H9 (cell line): Measurements from ENCODE around the gene TRPC6. TPM values are rescaled to one million over a fixed set of nuclear protein-coding genes. Genes with fewer than 3 reads are reported as not detected.

Experiments
- DNase-seq: peaks from one replicate; pipeline ENCODE4 v3.0.0-alpha.2; 2017
- H2AFZ ChIP-seq: one replicate; pipeline ENCODE4 v1.6.1; 2013; ENCODE audit warnings: mild to moderate bottlenecking, low read length, control low read depth, moderate library complexity
- H2AK5ac ChIP-seq: 2 replicates; pipeline ENCODE4 v1.6.1; 2013; ENCODE audit warnings: low read length, control low read depth, mixed read lengths; ENCODE audit not compliant: insufficient read length
- H2BK120ac ChIP-seq: one replicate; pipeline ENCODE4 v1.6.1; 2013; ENCODE audit warnings: low read depth, mild to moderate bottlenecking, low read length, control low read depth, inconsistent platforms; ENCODE audit not compliant: poor library complexity, severe bottlenecking
- H2BK12ac ChIP-seq: 2 replicates; pipeline ENCODE4 v1.6.1; 2013; ENCODE audit warnings: low read length, control low read depth, mixed read lengths, low read depth; ENCODE audit not compliant: insufficient read length
- H2BK15ac ChIP-seq: 2 replicates; pipeline ENCODE4 v1.6.1; 2013; ENCODE audit warnings: low read depth, low read length, control low read depth
- H2BK20ac ChIP-seq: one replicate; pipeline ENCODE4 v1.6.1; 2013; ENCODE audit warnings: low read depth, mild to moderate bottlenecking, low read length, control low read depth, inconsistent platforms; ENCODE audit not compliant: poor library complexity, severe bottlenecking
- H2BK5ac ChIP-seq: 2 replicates; pipeline ENCODE4 v1.6.1; 2013; ENCODE audit warnings: low read length, control low read depth, mixed read lengths; ENCODE audit not compliant: insufficient read length
- H3K14ac ChIP-seq: 2 replicates; pipeline ENCODE4 v1.6.1; 2013; ENCODE audit warnings: low read length, control low read depth; ENCODE audit not compliant: insufficient read depth
- H3K18ac ChIP-seq: 2 replicates; pipeline ENCODE4 v1.6.1; 2013; ENCODE audit warnings: low read depth, mild to moderate bottlenecking, mixed read lengths, low read length, control low read depth; ENCODE audit not compliant: insufficient read length
- H3K23ac ChIP-seq: 2 replicates; pipeline ENCODE4 v1.6.1; 2013; ENCODE audit warnings: low read length, control low read depth, mixed read lengths, low read depth; ENCODE audit not compliant: insufficient read length
- H3K23me2 ChIP-seq: 2 replicates; pipeline ENCODE4 v1.6.1; 2013; ENCODE audit warnings: low read depth, mild to moderate bottlenecking, mixed read lengths, low read length, control low read depth; ENCODE audit not compliant: insufficient read length, poor library complexity, severe bottlenecking
- H3K27ac ChIP-seq: 2 replicates; pipeline ENCODE4 v1.5.1; 2013; ENCODE audit warnings: low read length, control low read depth, mixed read lengths, low read depth; ENCODE audit not compliant: insufficient read length
- H3K27me3 ChIP-seq: 2 replicates; pipeline ENCODE4 v1.6.1; 2013; ENCODE audit warnings: low read length, control low read depth, inconsistent platforms; ENCODE audit not compliant: insufficient read depth
- H3K4ac ChIP-seq: 2 replicates; pipeline ENCODE4 v1.6.1; 2013; ENCODE audit warnings: low read depth, mild to moderate bottlenecking, control low read depth, inconsistent platforms, low read length, moderate library complexity
- H3K4me1 ChIP-seq: 2 replicates; pipeline ENCODE4 v1.6.1; 2013; ENCODE audit warnings: low read length, control low read depth, inconsistent platforms; ENCODE audit not compliant: insufficient read depth
- H3K4me2 ChIP-seq: 2 replicates; pipeline ENCODE4 v1.6.1; 2013; ENCODE audit warnings: low read length, control low read depth, mixed read lengths; ENCODE audit not compliant: insufficient read length, insufficient read depth
- H3K56ac ChIP-seq: 2 replicates; pipeline ENCODE4 v1.6.1; 2013; ENCODE audit warnings: low read depth, mild to moderate bottlenecking, mixed read lengths, low read length, control low read depth; ENCODE audit not compliant: insufficient read length
- H3K79me1 ChIP-seq: 2 replicates; pipeline ENCODE4 v1.6.1; 2013; ENCODE audit warnings: low read depth, mild to moderate bottlenecking, moderate library complexity, low read length, control low read depth, inconsistent platforms; ENCODE audit not compliant: insufficient read depth, poor library complexity, severe bottlenecking
- H3K79me2 ChIP-seq: 2 replicates; pipeline ENCODE4 v1.6.1; 2013; ENCODE audit warnings: low read length, control low read depth, inconsistent platforms; ENCODE audit not compliant: insufficient read depth
- H3K9ac ChIP-seq: 2 replicates; pipeline ENCODE4 v1.6.1; 2013; ENCODE audit warnings: low read length, control low read depth, mixed read lengths; ENCODE audit not compliant: insufficient read length; ENCODE audit errors: extremely low read depth
- H3K9me3 ChIP-seq: one replicate; pipeline ENCODE4 v1.6.1; 2013; ENCODE audit warnings: low read depth, low read length, inconsistent platforms; ENCODE audit not compliant: control insufficient read depth
- H3T11ph ChIP-seq: one replicate; pipeline ENCODE4 v1.6.1; 2013; ENCODE audit warnings: mild to moderate bottlenecking, low read length, control low read depth, inconsistent platforms
- H4K20me1 ChIP-seq: one replicate; pipeline ENCODE4 v1.6.1; 2013; ENCODE audit not compliant: control insufficient read depth, insufficient read length, insufficient read depth
- H4K5ac ChIP-seq: 2 replicates; pipeline ENCODE4 v1.6.1; 2013; ENCODE audit warnings: low read depth, mild to moderate bottlenecking, mixed read lengths, low read length, control low read depth; ENCODE audit not compliant: insufficient read length
- H4K8ac ChIP-seq: replicated peaks from 2 replicates; pipeline ENCODE4 v1.6.1; 2013; ENCODE audit warnings: low read length, control low read depth, mixed read lengths, low read depth; ENCODE audit not compliant: insufficient read length
- H4K91ac ChIP-seq: 2 replicates; pipeline ENCODE4 v1.6.1; 2013; ENCODE audit warnings: low read depth, mild to moderate bottlenecking, moderate library complexity, mixed read lengths, low read length, control low read depth; ENCODE audit not compliant: insufficient read length
- H3K27ac Mint-ChIP-seq, 3 experiments: 2 replicates in 2 of 3; 3 replicates in 1 of 3; pipeline ENCODE4 v1.8.0; 2020 to 2021; ENCODE audit warnings: mixed read lengths in 3 of 3, mild to moderate bottlenecking in 1 of 3, moderate library complexity in 1 of 3
- H3K27me3 Mint-ChIP-seq: 2 replicates; pipeline ENCODE4 v1.8.0; 2021; ENCODE audit warnings: low read depth, mild to moderate bottlenecking, moderate library complexity, mixed read lengths
- H3K36me3 Mint-ChIP-seq, 3 experiments: 2 replicates in 2 of 3; 3 replicates in 1 of 3; pipeline ENCODE4 v1.8.0; 2020 to 2021; ENCODE audit warnings: low read depth in 3 of 3, mixed read lengths in 3 of 3; ENCODE audit not compliant: insufficient read depth in 1 of 3
- H3K4me1 Mint-ChIP-seq, 2 experiments: 2 replicates each; pipeline ENCODE4 v1.8.0; 2020; ENCODE audit warnings: mixed read lengths in 2 of 2
- H3K4me3 Mint-ChIP-seq, 2 experiments: 2 replicates in 1 of 2; 3 replicates in 1 of 2; pipeline ENCODE4 v1.8.0; 2020 to 2021; ENCODE audit warnings: mild to moderate bottlenecking in 2 of 2, mixed read lengths in 2 of 2, moderate library complexity in 1 of 2
- H3K9me3 Mint-ChIP-seq, 2 experiments: 2 replicates in 1 of 2; 3 replicates in 1 of 2; pipeline ENCODE4 v1.8.0; 2020; ENCODE audit warnings: mild to moderate bottlenecking in 2 of 2, mixed read lengths in 2 of 2, moderate library complexity in 1 of 2
- WGBS: extraction: QIAGEN DNeasy Blood & Tissue Kit; methylation state at CpG from one replicate; pipeline ENCODE4 v1.1.7; 2013; ENCODE audit warnings: missing lambda C conversion rate, low lambda C conversion rate, mixed read lengths; ENCODE audit not compliant: insufficient read length; ENCODE audit errors: extremely low coverage; 5-methylcytosine and 5-hydroxymethylcytosine counted together
- total RNA-seq: library from RNA; stranded (reverse); gene quantifications from 2 replicates; pipeline ENCODE4 v1.2.1, GENCODE V29; 2021
- TF ChIP-seq, protein P1 (sequence below): fragments of 200-600 bp; sonication (generic); conservative IDR thresholded peaks from 3 replicates; pipeline ENCODE4 v1.8.0; 2021; ENCODE audit warnings: antibody characterized with exemption, mild to moderate bottlenecking

The TRPC6 gene
- total RNA-seq, 1 experiment from 2014 or later, result 14.4 TPM

DNA sequence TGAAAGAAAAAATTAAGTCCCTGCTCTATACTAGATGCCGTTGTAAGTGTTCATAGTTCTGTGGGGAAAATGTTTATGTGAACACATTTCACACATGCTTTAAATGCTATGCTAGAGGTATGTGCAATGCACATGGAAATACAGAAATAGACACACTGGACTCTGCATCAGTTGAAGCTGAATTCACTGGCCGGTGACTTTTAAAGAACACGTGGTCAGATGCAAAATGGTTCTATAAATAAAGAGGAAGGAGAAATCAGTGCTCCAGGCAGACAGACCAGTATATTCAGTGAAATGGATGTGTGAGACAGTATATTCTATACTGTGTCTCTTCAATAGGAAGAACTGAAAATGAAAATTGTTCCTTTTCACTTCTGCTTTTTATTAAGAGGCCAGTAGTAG lies 29.9 kb downstream of the TRPC6 start:
- Histone ChIP-seq H3K4me2 (no peak overlapping the region), H3K23ac (no peak overlapping the region), H2BK120ac (no peak overlapping the region), H3K27ac (no peak overlapping the region), H3K79me1 (no peaks in the 10 kb centered on the region), H3K4ac (no peak overlapping the region), H3K79me2 (no peaks in the 10 kb centered on the region), H3K14ac (no peak overlapping the region), H3K56ac (no peak overlapping the region), H3K23me2 (no peaks in the 10 kb centered on the region), H4K8ac (no peak overlapping the region), H2AK5ac (no peak overlapping the region), H2BK5ac (no peak overlapping the region), H2BK20ac (no peak overlapping the region), H3T11ph (no peak overlapping the region), H3K9ac (no peak overlapping the region), H3K9me3 (no peaks in the 10 kb centered on the region), H2AFZ (no peak overlapping the region), H4K91ac (no peak overlapping the region), H4K5ac (no peak overlapping the region), H3K27me3 (no peaks in the 10 kb centered on the region), H4K20me1 (no peaks in the 10 kb centered on the region), H2BK12ac (no peak overlapping the region), H3K18ac (no peak overlapping the region), H2BK15ac (no peak overlapping the region), H3K4me1 (no peaks in the 10 kb centered on the region)
- no CpG with 5 or more reads among the region's 3 CpGs for WGBS
- Mint-ChIP-seq H3K9me3 (no peaks in the 10 kb centered on the region), H3K4me3 (no peak overlapping the region), H3K27me3 (no peaks in the 10 kb centered on the region), H3K4me1 (0 out of 4 replicates have a peak, but pooled peaks cover 0 to 3% of the 10 kb centered on the region in 2 experiments), H3K36me3 (no peaks in the 10 kb centered on the region; a peak in 1 of 7 replicates), H3K27ac (no peak overlapping the region)
- DNase-seq, result no peak
- TF ChIP-seq, protein P1, sequence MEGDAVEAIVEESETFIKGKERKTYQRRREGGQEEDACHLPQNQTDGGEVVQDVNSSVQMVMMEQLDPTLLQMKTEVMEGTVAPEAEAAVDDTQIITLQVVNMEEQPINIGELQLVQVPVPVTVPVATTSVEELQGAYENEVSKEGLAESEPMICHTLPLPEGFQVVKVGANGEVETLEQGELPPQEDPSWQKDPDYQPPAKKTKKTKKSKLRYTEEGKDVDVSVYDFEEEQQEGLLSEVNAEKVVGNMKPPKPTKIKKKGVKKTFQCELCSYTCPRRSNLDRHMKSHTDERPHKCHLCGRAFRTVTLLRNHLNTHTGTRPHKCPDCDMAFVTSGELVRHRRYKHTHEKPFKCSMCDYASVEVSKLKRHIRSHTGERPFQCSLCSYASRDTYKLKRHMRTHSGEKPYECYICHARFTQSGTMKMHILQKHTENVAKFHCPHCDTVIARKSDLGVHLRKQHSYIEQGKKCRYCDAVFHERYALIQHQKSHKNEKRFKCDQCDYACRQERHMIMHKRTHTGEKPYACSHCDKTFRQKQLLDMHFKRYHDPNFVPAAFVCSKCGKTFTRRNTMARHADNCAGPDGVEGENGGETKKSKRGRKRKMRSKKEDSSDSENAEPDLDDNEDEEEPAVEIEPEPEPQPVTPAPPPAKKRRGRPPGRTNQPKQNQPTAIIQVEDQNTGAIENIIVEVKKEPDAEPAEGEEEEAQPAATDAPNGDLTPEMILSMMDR, result no peak
